Measurements from ENCODE around the gene CPTP.

CPTP gene

GRCh38 chr1:1324524-1325287 is at the start of gene CPTP, which contains the start of gene INTS11:
Gene CPTP (plus strand): TSS chr1:1324802. CDS start chr1:1326911, 2,109 bp downstream.
Gene INTS11 (minus strand): TSS chr1:1324660. CDS start chr1:1324608, 52 bp downstream.
- DNase-seq = peak; percentile 63

- DNase-seq = no peak
These were observed 49.6 kb upstream of the CPTP start for GRCh38 chr1:1274931-1275431.

- DNase-seq = no peak
These were observed 48.8 kb upstream of the CPTP start for GRCh38 chr1:1275836-1276235.

GRCh38 chr1:1278620-1279019 is 46.0 kb upstream of the CPTP start:
- no peak for DNase-seq

- no peak for DNase-seq
These were observed 45.6 kb upstream of the CPTP start for GRCh38 chr1:1279028-1279427.

- no peak for DNase-seq
These were observed 43.7 kb upstream of the CPTP start for GRCh38 chr1:1280782-1281481.

- DNase-seq = peak; percentile 32
These were observed 42.9 kb upstream of the CPTP start for GRCh38 chr1:1281533-1282321.

- DNase-seq = no peak
These were observed 41.6 kb upstream of the CPTP start for GRCh38 chr1:1282998-1283397.

- peak; percentile 56 for DNase-seq
These were observed 40.8 kb upstream of the CPTP start for GRCh38 chr1:1283821-1284220.

- DNase-seq = no peak
These were observed 40.1 kb upstream of the CPTP start for GRCh38 chr1:1284221-1285101.

- DNase-seq = no peak
These were observed 39.5 kb upstream of the CPTP start for GRCh38 chr1:1285102-1285571.

- DNase-seq = no peak
These were observed 38.8 kb upstream of the CPTP start for GRCh38 chr1:1285611-1286311.

GRCh38 chr1:1286313-1287261 is 38.0 kb upstream of the CPTP start:
- no peak for DNase-seq

GRCh38 chr1:1287288-1288110 is 37.1 kb upstream of the CPTP start:
- DNase-seq = no peak

- peak; percentile 18 for DNase-seq
These were observed 34.3 kb upstream of the CPTP start for GRCh38 chr1:1290238-1290731.

GRCh38 chr1:1291023-1291528 is 33.5 kb upstream of the CPTP start:
- peak; percentile 19 for DNase-seq

GRCh38 chr1:1291548-1292441 is 32.8 kb upstream of the CPTP start:
- peak; percentile 73 for DNase-seq

- no peak for DNase-seq
These were observed 32.2 kb upstream of the CPTP start for GRCh38 chr1:1292442-1292779.

All from kidney glomerular epithelial cell (primary cell).